Measurements from ENCODE around the gene OBP2A.

The OBP2A gene

GRCh38 chr9:135568026-135568425 lies 22.1 kb downstream of the OBP2A start:
- Histone ChIP-seq H3K27me3 (ENCODE audit: insufficient read depth, low read length, poor library complexity) (no peaks in the 10 kb centered on the region), H2AFZ (ENCODE audit: low read depth, low read length) (no peak overlapping the region), H3K9ac (ENCODE audit: low read depth, low read length) (no peak overlapping the region), H3K9me3 (ENCODE audit: insufficient read depth, low read length, severe bottlenecking) (no peaks in the 10 kb centered on the region), H3K27ac (ENCODE audit: low read length) (no peak overlapping the region), H3K4me2 (ENCODE audit: insufficient read depth, low read length) (no peak overlapping the region), H3K4me1 (ENCODE audit: insufficient read depth, low read length) (no peaks in the 10 kb centered on the region), H3K4me3 (ENCODE audit: low read depth in 1 of 2, low read length in 2 of 2) (no peak overlapping the region), H3K79me2 (ENCODE audit: insufficient read depth, low read length) (no peaks in the 10 kb centered on the region), H3K36me3 (ENCODE audit: insufficient read depth, low read length) (no peaks in the 10 kb centered on the region), H4K20me1 (ENCODE audit: insufficient read depth, low read length) (no peaks in the 10 kb centered on the region)
- ATAC-seq (ENCODE audit: insufficient read depth, low read depth) (no peak), DNase-seq (no peak)
- TF ChIP-seq EZH2 (IDR thresholded peaks at IDR 0.05; ENCODE audit: borderline replicate concordance, low read depth, low read length, severe bottlenecking) (no peak), CTCF (IDR thresholded peaks at IDR 0.05; ENCODE audit: borderline replicate concordance, extremely low read depth, low read length, poor library complexity, severe bottlenecking) (no peak)

- TF ChIP-seq EZH2 (IDR thresholded peaks at IDR 0.05; ENCODE audit: borderline replicate concordance, low read depth, low read length, severe bottlenecking) (no peak), CTCF (IDR thresholded peaks at IDR 0.05; ENCODE audit: borderline replicate concordance, extremely low read depth, low read length, poor library complexity, severe bottlenecking) (no peak)
- Histone ChIP-seq H3K27me3 (ENCODE audit: insufficient read depth, low read length, poor library complexity) (no peaks in the 10 kb centered on the region), H3K4me1 (ENCODE audit: insufficient read depth, low read length) (no peaks in the 10 kb centered on the region), H3K9me3 (ENCODE audit: insufficient read depth, low read length, severe bottlenecking) (no peaks in the 10 kb centered on the region), H3K4me2 (ENCODE audit: insufficient read depth, low read length) (no peak overlapping the region), H3K4me3 (ENCODE audit: low read depth in 1 of 2, low read length in 2 of 2) (no peak overlapping the region), H4K20me1 (ENCODE audit: insufficient read depth, low read length) (no peaks in the 10 kb centered on the region), H2AFZ (ENCODE audit: low read depth, low read length) (no peak overlapping the region), H3K9ac (ENCODE audit: low read depth, low read length) (no peak overlapping the region), H3K79me2 (ENCODE audit: insufficient read depth, low read length) (no peaks in the 10 kb centered on the region), H3K36me3 (ENCODE audit: insufficient read depth, low read length) (no peaks in the 10 kb centered on the region), H3K27ac (ENCODE audit: low read length) (no peak overlapping the region)
- no peak for DNase-seq
- no peak for ATAC-seq (ENCODE audit: insufficient read depth, low read depth)
Measured at GRCh38 chr9:135570456-135570855, 24.5 kb downstream of the OBP2A start.

- ATAC-seq (ENCODE audit: insufficient read depth, low read depth), result no peak
- no peaks in the 10 kb centered on the region for H3K9me3 ChIP-seq (ENCODE audit: insufficient read depth, low read length, severe bottlenecking)
Measured at GRCh38 chr9:135572233-135572632, 26.3 kb downstream of the OBP2A start.

More at GRCh38 chr9:135572233-135572632, 26.3 kb downstream of the OBP2A start:
- H3K9ac ChIP-seq (ENCODE audit: low read depth, low read length), result no peak overlapping the region
- no peak for TF ChIP-seq EZH2 (IDR thresholded peaks at IDR 0.05; ENCODE audit: borderline replicate concordance, low read depth, low read length, severe bottlenecking)
- TF ChIP-seq CTCF (IDR thresholded peaks at IDR 0.05; ENCODE audit: borderline replicate concordance, extremely low read depth, low read length, poor library complexity, severe bottlenecking), result no peak
- no peak overlapping the region for H2AFZ ChIP-seq (ENCODE audit: low read depth, low read length)
- no peaks in the 10 kb centered on the region for H4K20me1 ChIP-seq (ENCODE audit: insufficient read depth, low read length)
- no peaks in the 10 kb centered on the region for H3K36me3 ChIP-seq (ENCODE audit: insufficient read depth, low read length)
- H3K4me3 ChIP-seq (ENCODE audit: low read depth in 1 of 2, low read length in 2 of 2), result no peak overlapping the region
- no peaks in the 10 kb centered on the region for H3K4me1 ChIP-seq (ENCODE audit: insufficient read depth, low read length)
- DNase-seq, result no peak
- no peak overlapping the region for H3K27ac ChIP-seq (ENCODE audit: low read length)
- no peaks in the 10 kb centered on the region for H3K27me3 ChIP-seq (ENCODE audit: insufficient read depth, low read length, poor library complexity)
- no peak overlapping the region for H3K4me2 ChIP-seq (ENCODE audit: insufficient read depth, low read length)
- no peaks in the 10 kb centered on the region for H3K79me2 ChIP-seq (ENCODE audit: insufficient read depth, low read length)

Data from DND-41 (cell line).